Neural cell (in vitro differentiated cells): ENCODE results near the gene PAK4.

Experiments
- POLR2AphosphoS5 ChIP-seq: IDR thresholded peaks from 2 replicates; pipeline ENCODE4 v1.6.1; 2012
- SMC3 ChIP-seq: fragments of 450-650 bp; conservative IDR thresholded peaks from 2 replicates; pipeline ENCODE4 v1.6.1; 2014; ENCODE audit warnings: antibody characterized with exemption, mild to moderate bottlenecking, moderate library complexity; ENCODE audit not compliant: poor library complexity
- TF ChIP-seq, protein P1 (sequence below): fragments of 450-650 bp; IDR thresholded peaks from 2 replicates; pipeline ENCODE4 v1.5.1; 2014; ENCODE audit warnings: antibody characterized with exemption, mild to moderate bottlenecking, moderate library complexity; ENCODE audit not compliant: poor library complexity, severe bottlenecking

DNA sequence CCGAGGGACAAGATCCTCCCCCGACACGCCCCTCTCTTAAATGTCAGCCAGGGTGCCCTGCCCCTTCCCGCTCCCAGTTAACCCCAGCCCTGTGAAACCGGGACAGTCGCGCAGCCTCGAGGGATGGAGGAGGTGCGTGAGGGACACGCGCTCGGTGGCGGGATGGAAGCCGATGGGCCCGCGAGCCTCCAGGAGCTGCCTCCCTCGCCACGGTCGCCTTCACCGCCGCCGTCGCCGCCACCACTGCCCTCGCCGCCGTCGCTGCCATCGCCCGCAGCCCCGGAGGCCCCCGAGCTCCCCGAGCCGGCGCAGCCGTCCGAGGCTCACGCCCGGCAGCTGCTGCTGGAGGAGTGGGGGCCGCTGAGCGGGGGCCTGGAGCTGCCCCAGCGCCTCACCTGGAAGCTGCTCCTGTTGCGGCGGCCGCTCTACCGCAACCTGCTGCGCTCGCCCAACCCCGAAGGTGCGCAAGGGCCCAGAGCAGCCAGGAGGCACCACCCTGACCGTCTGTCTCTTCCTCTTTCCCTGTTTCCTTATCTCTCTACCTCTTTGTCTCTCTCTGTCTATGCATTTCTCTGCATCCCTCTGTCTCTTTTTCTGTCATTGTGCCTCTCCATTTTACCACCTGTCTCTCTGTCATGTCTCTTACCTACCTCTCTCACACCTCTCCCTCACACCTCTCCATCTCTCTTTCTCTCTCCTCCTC is 71.4 kb downstream of the PAK4 start, which contains the start of gene NCCRP1:
- TF ChIP-seq, protein P1, sequence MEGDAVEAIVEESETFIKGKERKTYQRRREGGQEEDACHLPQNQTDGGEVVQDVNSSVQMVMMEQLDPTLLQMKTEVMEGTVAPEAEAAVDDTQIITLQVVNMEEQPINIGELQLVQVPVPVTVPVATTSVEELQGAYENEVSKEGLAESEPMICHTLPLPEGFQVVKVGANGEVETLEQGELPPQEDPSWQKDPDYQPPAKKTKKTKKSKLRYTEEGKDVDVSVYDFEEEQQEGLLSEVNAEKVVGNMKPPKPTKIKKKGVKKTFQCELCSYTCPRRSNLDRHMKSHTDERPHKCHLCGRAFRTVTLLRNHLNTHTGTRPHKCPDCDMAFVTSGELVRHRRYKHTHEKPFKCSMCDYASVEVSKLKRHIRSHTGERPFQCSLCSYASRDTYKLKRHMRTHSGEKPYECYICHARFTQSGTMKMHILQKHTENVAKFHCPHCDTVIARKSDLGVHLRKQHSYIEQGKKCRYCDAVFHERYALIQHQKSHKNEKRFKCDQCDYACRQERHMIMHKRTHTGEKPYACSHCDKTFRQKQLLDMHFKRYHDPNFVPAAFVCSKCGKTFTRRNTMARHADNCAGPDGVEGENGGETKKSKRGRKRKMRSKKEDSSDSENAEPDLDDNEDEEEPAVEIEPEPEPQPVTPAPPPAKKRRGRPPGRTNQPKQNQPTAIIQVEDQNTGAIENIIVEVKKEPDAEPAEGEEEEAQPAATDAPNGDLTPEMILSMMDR, result no peak
- TF ChIP-seq SMC3, result no peak
- no peak for TF ChIP-seq POLR2AphosphoS5
